Liver (tissue), 9 donors: ENCODE measurements around the gene SHQ1. TPM values are rescaled to one million over a fixed set of nuclear protein-coding genes. Genes with fewer than 3 reads are reported as not detected.

Experiments used
- DNase-seq: peaks from one replicate; pipeline ENCODE4 v3.0.0-alpha.2; 2017; ENCODE audit warnings: low spot score
- H3K27ac ChIP-seq, 2 donors: one replicate each; pipeline ENCODE4 v1.7.0; 2013; ENCODE audit warnings: inconsistent platforms in 2 of 2, low read length in 2 of 2, control low read depth in 1 of 2, low read depth in 1 of 2, mild to moderate bottlenecking in 1 of 2
- H3K27me3 ChIP-seq, 4 donors: one replicate each; pipeline versions ENCODE4 v1.6.1 to v1.7.0; 2013; ENCODE audit warnings: low read length in 3 of 4, inconsistent platforms in 1 of 4, mild to moderate bottlenecking in 1 of 4, moderate library complexity in 1 of 4; ENCODE audit not compliant: control insufficient read depth in 4 of 4, insufficient read depth in 4 of 4
- H3K36me3 ChIP-seq, 4 donors: one replicate each; pipeline versions ENCODE4 v1.6.1 to v1.7.0; 2013; ENCODE audit warnings: low read length in 3 of 4, mild to moderate bottlenecking in 3 of 4, low read depth in 1 of 4, moderate library complexity in 1 of 4; ENCODE audit not compliant: control insufficient read depth in 4 of 4, insufficient read depth in 3 of 4
- H3K4me1 ChIP-seq, 4 donors: one replicate each; pipeline versions ENCODE4 v1.6.1 to v1.7.0; 2013; ENCODE audit warnings: low read length in 3 of 4, mild to moderate bottlenecking in 3 of 4, moderate library complexity in 1 of 4; ENCODE audit not compliant: control insufficient read depth in 4 of 4, insufficient read depth in 4 of 4
- H3K4me3 ChIP-seq, 3 donors: one replicate each; pipeline versions ENCODE4 v1.6.1 to v1.7.0; 2013; ENCODE audit warnings: low read length in 3 of 3, control low read depth in 1 of 3, low read depth in 1 of 3, mild to moderate bottlenecking in 1 of 3
- H3K9ac ChIP-seq, 2 donors: one replicate each; pipeline ENCODE4 v1.7.0; 2013; ENCODE audit warnings: low read length in 2 of 2, mild to moderate bottlenecking in 2 of 2, moderate library complexity in 2 of 2, control low read depth in 1 of 2, low read depth in 1 of 2
- H3K9me3 ChIP-seq, 4 donors: one replicate each; pipeline versions ENCODE4 v1.6.1 to v1.7.0; 2013; ENCODE audit warnings: low read length in 3 of 4; ENCODE audit not compliant: control insufficient read depth in 4 of 4
- ATF3 ChIP-seq: IDR thresholded peaks from 2 replicates; pipeline ENCODE4 v1.6.1; 2016; ENCODE audit warnings: antibody characterized with exemption
- CTCF ChIP-seq: fragments of 150-350 bp; IDR thresholded peaks from 2 replicates; pipeline ENCODE4 v1.5.1; 2017; ENCODE audit warnings: improper control_type of control experiment, low read depth, low read length; ENCODE audit not compliant: missing input control
- FOXA1 ChIP-seq: IDR thresholded peaks from 2 replicates; pipeline ENCODE4 v1.6.1; 2016; ENCODE audit warnings: antibody characterized with exemption
- GABPA ChIP-seq, 2 donors: IDR thresholded peaks in 1 of 2; conservative IDR thresholded peaks in 1 of 2; 2 replicates each; pipeline ENCODE4 v1.6.1; 2016; ENCODE audit warnings: antibody characterized with exemption in 2 of 2, mild to moderate bottlenecking in 1 of 2, moderate library complexity in 1 of 2
- HNF4A ChIP-seq, 2 donors: conservative IDR thresholded peaks; 2 replicates each; pipeline ENCODE4 v1.6.1; 2016; ENCODE audit warnings: antibody characterized with exemption in 2 of 2, mild to moderate bottlenecking in 2 of 2
- HNF4G ChIP-seq: IDR thresholded peaks from 2 replicates; pipeline ENCODE4 v1.6.1; 2016; ENCODE audit warnings: antibody characterized with exemption
- JUND ChIP-seq, 2 donors: IDR thresholded peaks; 2 replicates each; pipeline ENCODE4 v1.6.1; 2016; ENCODE audit warnings: antibody characterized with exemption in 2 of 2
- MAX ChIP-seq: IDR thresholded peaks from 2 replicates; pipeline ENCODE4 v1.6.1; 2016; ENCODE audit warnings: antibody characterized with exemption
- RAD21 ChIP-seq, 2 donors: IDR thresholded peaks; 2 replicates each; pipeline ENCODE4 v1.6.1; 2016; ENCODE audit warnings: antibody characterized with exemption in 2 of 2, mild to moderate bottlenecking in 2 of 2
- REST ChIP-seq: IDR thresholded peaks from 2 replicates; pipeline ENCODE4 v1.6.1; 2016; ENCODE audit warnings: antibody characterized with exemption, mild to moderate bottlenecking
- RXRA ChIP-seq, 2 donors: IDR thresholded peaks; 2 replicates each; pipeline ENCODE4 v1.6.1; 2017 to 2018; ENCODE audit warnings: antibody characterized with exemption in 2 of 2, mild to moderate bottlenecking in 1 of 2
- TAF1 ChIP-seq: conservative IDR thresholded peaks from 2 replicates; pipeline ENCODE4 v1.6.1; 2016; ENCODE audit warnings: antibody characterized with exemption, mild to moderate bottlenecking
- YY1 ChIP-seq: IDR thresholded peaks from 2 replicates; pipeline ENCODE4 v1.6.1; 2016; ENCODE audit warnings: antibody characterized with exemption, mild to moderate bottlenecking
- ZBTB33 ChIP-seq: IDR thresholded peaks from 2 replicates; pipeline ENCODE4 v1.6.1; 2016; ENCODE audit warnings: antibody characterized with exemption
- WGBS: extraction: QIAGEN DNeasy Blood & Tissue Kit; methylation state at CpG from one replicate; pipeline ENCODE4 v1.1.7; 2013; 5-methylcytosine and 5-hydroxymethylcytosine counted together
- polyA plus RNA-seq, 2 donors: library from polyadenylated mRNA; stranded (reverse) in 1 of 2; unstranded in 1 of 2; fragments of 200-250 nt in 1 of 2; fragments of >200 nt in 1 of 2; fragmentation: Nextera tagmentation in 1 of 2; extraction: Ambion mirVana in 1 of 2; gene quantifications; one replicate each; pipeline versions ENCODE4 v1.2.1 to v1.2.3, GENCODE V29; 2013 to 2015
- total RNA-seq, 2 donors: library from RNA; depleted of rRNA; stranded (reverse); fragments of >200 nt; gene quantifications; one replicate each; pipeline ENCODE4 v1.2.3, GENCODE V29; 2014
- donor health status: healthy.
- donor health status: healthy.
- donor health status: healthy.
- donor health status: healthy.
- donor health status: healthy.

The SHQ1 gene
- total and polyA plus RNA-seq, 4 donors: 4.3 to 9.6 (median 6.1) TPM

- no peak for DNase-seq
- WGBS: 86% methylated on average over 6 of the region's 6 CpGs
- no peaks in the 10 kb centered on the region for H3K9me3 ChIP-seq
- TF ChIP-seq FOXA1: no peak
- TF ChIP-seq TAF1: no peak
- no peak for TF ChIP-seq JUND (IDR thresholded peaks at IDR 0.05)
- no peak for TF ChIP-seq ZBTB33
- TF ChIP-seq RAD21 (IDR thresholded peaks at IDR 0.05): no peak
- TF ChIP-seq YY1: no peak
- H3K4me3 ChIP-seq: no peak overlapping the region
- H3K27ac ChIP-seq: no peak overlapping the region
- H3K9ac ChIP-seq: no peak overlapping the region
- no peaks in the 10 kb centered on the region for H3K27me3 ChIP-seq
- no peaks in the 10 kb centered on the region for H3K4me1 ChIP-seq
- H3K36me3 ChIP-seq: no peaks in the 10 kb centered on the region
Measured at GRCh38 chr3:72768481-72768880, 79.8 kb downstream of the SHQ1 start.

GRCh38 chr3:72768006-72768441 lies 80.2 kb downstream of the SHQ1 start:
- Histone ChIP-seq H3K4me3 (no peak overlapping the region), H3K9me3 (no peaks in the 10 kb centered on the region), H3K4me1 (no peaks in the 10 kb centered on the region), H3K27ac (no peak overlapping the region), H3K27me3 (no peaks in the 10 kb centered on the region), H3K36me3 (no peaks in the 10 kb centered on the region), H3K9ac (no peak overlapping the region)
- no peak for DNase-seq
- WGBS: 66% methylated on average over 5 of the region's 5 CpGs
- TF ChIP-seq ATF3: no peak
- TF ChIP-seq YY1: no peak
- TF ChIP-seq GABPA (IDR thresholded peaks at IDR 0.05 in 1 of 2, conservative IDR thresholded peaks at IDR 0.05 in 1 of 2): no peak
- TF ChIP-seq RXRA (IDR thresholded peaks at IDR 0.05): no peak
- no peak for TF ChIP-seq HNF4G
- TF ChIP-seq FOXA1: no peak
- no peak for TF ChIP-seq ZBTB33
- no peak for TF ChIP-seq MAX
- no peak for TF ChIP-seq TAF1
- TF ChIP-seq REST: no peak
- TF ChIP-seq HNF4A (conservative IDR thresholded peaks at IDR 0.05): no peak
- no peak for TF ChIP-seq RAD21 (IDR thresholded peaks at IDR 0.05)
- TF ChIP-seq CTCF: no peak
